Uterus (tissue), 2 donors: ENCODE results near the gene SPOCK1.

Source experiments
- POLR2A ChIP-seq, 2 donors: fragments of 450-650 bp; IDR thresholded peaks; one replicate each; pipeline ENCODE4 v1.6.1; 2016; ENCODE audit warnings: antibody characterized with exemption in 2 of 2, mild to moderate bottlenecking in 1 of 2, moderate library complexity in 1 of 2
- TF ChIP-seq, protein P1 (sequence below), 4 experiments: fragments of 200-600 bp in 2 of 4; fragments of 450-650 bp in 2 of 4; sonication (generic) in 2 of 4; IDR thresholded peaks; one replicate each; pipeline ENCODE4 v1.5.1; 2016 to 2019; ENCODE audit warnings: antibody characterized with exemption in 4 of 4, mild to moderate bottlenecking in 2 of 4, moderate library complexity in 1 of 4

GRCh38 chr5:137291436-137291835, 207.7 kb downstream of the SPOCK1 start:
- TF ChIP-seq, protein P1, sequence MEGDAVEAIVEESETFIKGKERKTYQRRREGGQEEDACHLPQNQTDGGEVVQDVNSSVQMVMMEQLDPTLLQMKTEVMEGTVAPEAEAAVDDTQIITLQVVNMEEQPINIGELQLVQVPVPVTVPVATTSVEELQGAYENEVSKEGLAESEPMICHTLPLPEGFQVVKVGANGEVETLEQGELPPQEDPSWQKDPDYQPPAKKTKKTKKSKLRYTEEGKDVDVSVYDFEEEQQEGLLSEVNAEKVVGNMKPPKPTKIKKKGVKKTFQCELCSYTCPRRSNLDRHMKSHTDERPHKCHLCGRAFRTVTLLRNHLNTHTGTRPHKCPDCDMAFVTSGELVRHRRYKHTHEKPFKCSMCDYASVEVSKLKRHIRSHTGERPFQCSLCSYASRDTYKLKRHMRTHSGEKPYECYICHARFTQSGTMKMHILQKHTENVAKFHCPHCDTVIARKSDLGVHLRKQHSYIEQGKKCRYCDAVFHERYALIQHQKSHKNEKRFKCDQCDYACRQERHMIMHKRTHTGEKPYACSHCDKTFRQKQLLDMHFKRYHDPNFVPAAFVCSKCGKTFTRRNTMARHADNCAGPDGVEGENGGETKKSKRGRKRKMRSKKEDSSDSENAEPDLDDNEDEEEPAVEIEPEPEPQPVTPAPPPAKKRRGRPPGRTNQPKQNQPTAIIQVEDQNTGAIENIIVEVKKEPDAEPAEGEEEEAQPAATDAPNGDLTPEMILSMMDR (IDR thresholded peaks at IDR 0.05), result no peak
- no peak for TF ChIP-seq POLR2A (IDR thresholded peaks at IDR 0.05)
